PFSK-1 (cell line): Measurements from ENCODE around the gene NTSR2.

ENCODE experiments used
- FOXP2 ChIP-seq: optimal IDR thresholded peaks from 2 replicates; pipeline ENCODE3; 2011; ENCODE audit warnings: borderline replicate concordance, control low read depth, inconsistent platforms; ENCODE audit not compliant: insufficient read depth; ENCODE audit errors: extremely low read length, extremely low read depth
- POLR2AphosphoS5 ChIP-seq: IDR thresholded peaks from 2 replicates; pipeline ENCODE4 v1.6.1; 2012; ENCODE audit warnings: low read depth, mild to moderate bottlenecking, control low read depth, low read length, moderate library complexity
- TAF1 ChIP-seq: IDR thresholded peaks from 2 replicates; pipeline ENCODE4 v1.6.1; 2012; ENCODE audit warnings: low read length, control low read depth, borderline replicate concordance; ENCODE audit not compliant: insufficient read depth
- TF ChIP-seq, protein P1 (sequence below), 2 experiments: IDR thresholded peaks; 2 replicates each; pipeline versions ENCODE4 v1.6.1 to v1.8.0; 2011 to 2012; ENCODE audit warnings: low read depth in 2 of 2, low read length in 2 of 2, control low read depth in 1 of 2, inconsistent platforms in 1 of 2, mild to moderate bottlenecking in 1 of 2, moderate library complexity in 1 of 2; ENCODE audit not compliant: insufficient read depth in 1 of 2

GRCh38 chr2:11656671-11657101, 13.3 kb downstream of the NTSR2 start:
- TF ChIP-seq TAF1 (no peak), POLR2AphosphoS5 (no peak), FOXP2 (no peak)
- TF ChIP-seq, protein P1, sequence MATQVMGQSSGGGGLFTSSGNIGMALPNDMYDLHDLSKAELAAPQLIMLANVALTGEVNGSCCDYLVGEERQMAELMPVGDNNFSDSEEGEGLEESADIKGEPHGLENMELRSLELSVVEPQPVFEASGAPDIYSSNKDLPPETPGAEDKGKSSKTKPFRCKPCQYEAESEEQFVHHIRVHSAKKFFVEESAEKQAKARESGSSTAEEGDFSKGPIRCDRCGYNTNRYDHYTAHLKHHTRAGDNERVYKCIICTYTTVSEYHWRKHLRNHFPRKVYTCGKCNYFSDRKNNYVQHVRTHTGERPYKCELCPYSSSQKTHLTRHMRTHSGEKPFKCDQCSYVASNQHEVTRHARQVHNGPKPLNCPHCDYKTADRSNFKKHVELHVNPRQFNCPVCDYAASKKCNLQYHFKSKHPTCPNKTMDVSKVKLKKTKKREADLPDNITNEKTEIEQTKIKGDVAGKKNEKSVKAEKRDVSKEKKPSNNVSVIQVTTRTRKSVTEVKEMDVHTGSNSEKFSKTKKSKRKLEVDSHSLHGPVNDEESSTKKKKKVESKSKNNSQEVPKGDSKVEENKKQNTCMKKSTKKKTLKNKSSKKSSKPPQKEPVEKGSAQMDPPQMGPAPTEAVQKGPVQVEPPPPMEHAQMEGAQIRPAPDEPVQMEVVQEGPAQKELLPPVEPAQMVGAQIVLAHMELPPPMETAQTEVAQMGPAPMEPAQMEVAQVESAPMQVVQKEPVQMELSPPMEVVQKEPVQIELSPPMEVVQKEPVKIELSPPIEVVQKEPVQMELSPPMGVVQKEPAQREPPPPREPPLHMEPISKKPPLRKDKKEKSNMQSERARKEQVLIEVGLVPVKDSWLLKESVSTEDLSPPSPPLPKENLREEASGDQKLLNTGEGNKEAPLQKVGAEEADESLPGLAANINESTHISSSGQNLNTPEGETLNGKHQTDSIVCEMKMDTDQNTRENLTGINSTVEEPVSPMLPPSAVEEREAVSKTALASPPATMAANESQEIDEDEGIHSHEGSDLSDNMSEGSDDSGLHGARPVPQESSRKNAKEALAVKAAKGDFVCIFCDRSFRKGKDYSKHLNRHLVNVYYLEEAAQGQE (IDR thresholded peaks at IDR 0.05; ENCODE audit: insufficient read depth in 1 of 2, low read depth in 2 of 2, low read length in 2 of 2) = no peak
